ENCODE measurements around the gene FLYWCH2. TPM values are rescaled to one million over a fixed set of nuclear protein-coding genes. Genes with fewer than 3 reads are reported as not detected.
A peak's percentile ranks its signal among the peaks of the same experiment; 100 is the strongest.

Gene FLYWCH2
- total and polyA plus RNA-seq, 2 of the 8 experiments (the other 6 are each of a cell fraction or from before 2014, with no cell fraction given) = 16.4 to 30.7 TPM

GRCh38 chr16:2842340-2843000, 40.5 kb upstream of the FLYWCH2 start (continued):
- TF ChIP-seq MAX (IDR thresholded peaks at IDR 0.05) = peak; percentile 63
- TF ChIP-seq E2F6 (IDR thresholded peaks at IDR 0.05) = peak; percentile 92
- no peak for TF ChIP-seq USF2 (IDR thresholded peaks at IDR 0.05; ENCODE audit: low read length)
- TF ChIP-seq EGR1 (IDR thresholded peaks at IDR 0.05; ENCODE audit: borderline replicate concordance, low read depth, low read length) = peak; percentile 83; the same call in 1 of the 2 replicates
- no peak for TF ChIP-seq RBBP5 (IDR thresholded peaks at IDR 0.05; ENCODE audit: borderline replicate concordance, low read depth, low read length)
- no peak for TF ChIP-seq FOSL1 (IDR thresholded peaks at IDR 0.05; ENCODE audit: insufficient read depth, low read depth, low read length)
- no peak for TF ChIP-seq HDAC6 (IDR thresholded peaks at IDR 0.05; ENCODE audit: low read depth, low read length)
- TF ChIP-seq RXRA (IDR thresholded peaks at IDR 0.05; ENCODE audit: insufficient read depth, low read depth, low read length) = no peak
- no peak for TF ChIP-seq KDM1A (IDR thresholded peaks at IDR 0.05; ENCODE audit: borderline replicate concordance, low read length)
- TF ChIP-seq TAF1 (IDR thresholded peaks at IDR 0.05; ENCODE audit: low read depth, low read length) = 0 out of 2 replicates have a peak, but pooled peaks have one; percentile 29
- 0 out of 2 replicates have a peak, but pooled peaks have one; percentile 64 for TF ChIP-seq ATF2 (IDR thresholded peaks at IDR 0.05; ENCODE audit: low read length)
- TF ChIP-seq BCL11A (IDR thresholded peaks at IDR 0.05; ENCODE audit: low read depth in 2 of 2, low read length in 2 of 2) = no peak
- no peak for TF ChIP-seq KDM5A (IDR thresholded peaks at IDR 0.05; ENCODE audit: low read length)
- TF ChIP-seq CEBPB (IDR thresholded peaks at IDR 0.05; ENCODE audit: low read depth, low read length) = no peak
- 0 out of 2 replicates have a peak, but pooled peaks have one; percentile 1 for TF ChIP-seq TEAD4 (IDR thresholded peaks at IDR 0.05; ENCODE audit: low read depth, low read length)
- TF ChIP-seq CTBP2 (IDR thresholded peaks at IDR 0.05; ENCODE audit: borderline replicate concordance, insufficient read depth, insufficient read length, low read length) = no peak
- TF ChIP-seq PHF8 (conservative IDR thresholded peaks at IDR 0.05; ENCODE audit: low read depth, low read length) = no peak
- TF ChIP-seq NRF1 (IDR thresholded peaks at IDR 0.05; ENCODE audit: low read depth, low read length) = no peak
- TF ChIP-seq POLR2AphosphoS5 (IDR thresholded peaks at IDR 0.05; ENCODE audit: low read depth, low read length) = no peak
